IMR-90 (cell line): ENCODE data around the gene TENM4. TPM values are rescaled to one million over a fixed set of nuclear protein-coding genes. Genes with fewer than 3 reads are reported as not detected.

Experiments
- ATAC-seq: fragments of 200-7000 bp; cut with Tn5 transposase; 2 replicates; pipeline ENCODE4 v1.9.1; 2020; ENCODE audit warnings: low read depth, mild to moderate bottlenecking, moderate library complexity
- BruUV-seq: library from RNA; stranded (reverse); fragments of 400-500 nt; replicated peaks from 2 replicates; lab custom pipeline; 2021; lab: Mats Ljungman, UMichigan
- CTCF ChIA-PET: fragments of 300-600 bp; formaldehyde crosslinking; extraction: SDS; loops from one replicate; lab custom pipeline; 2021; ENCODE audit warnings: antibody characterized with exemption; lab: Yijun Ruan, JAX
- POLR2A ChIA-PET: fragments of 300-600 bp; sonication (Branson Sonifier 250); formaldehyde crosslinking; loops from one replicate; lab custom pipeline; 2022; ENCODE audit warnings: antibody characterized with exemption; ENCODE audit not compliant: unreplicated experiment; lab: Charles Lee
- DNase-seq: peaks from one replicate; pipeline ENCODE4 v3.0.0; 2013
- H2AFZ ChIP-seq: replicated peaks from 2 replicates; pipeline ENCODE3; 2013; ENCODE audit warnings: low read length, mild to moderate bottlenecking; ENCODE audit not compliant: poor library complexity
- H2AK5ac ChIP-seq: 2 replicates; pipeline ENCODE4 v1.6.1; 2013; ENCODE audit warnings: low read depth, low read length, inconsistent platforms
- H2AK9ac ChIP-seq: replicated peaks from 2 replicates; pipeline ENCODE3; 2013; ENCODE audit warnings: mild to moderate bottlenecking, low read depth, low read length, moderate library complexity; ENCODE audit not compliant: poor library complexity
- H2BK120ac ChIP-seq: 2 replicates; pipeline ENCODE4 v1.6.1; 2013; ENCODE audit warnings: low read depth, low read length, inconsistent platforms
- H2BK15ac ChIP-seq: 3 replicates; pipeline ENCODE4 v1.6.1; 2013; ENCODE audit warnings: low read depth, low read length, inconsistent platforms
- H2BK20ac ChIP-seq: 2 replicates; pipeline ENCODE4 v1.6.1; 2013; ENCODE audit warnings: low read depth, mild to moderate bottlenecking, inconsistent platforms, low read length, moderate library complexity
- H2BK5ac ChIP-seq: 2 replicates; pipeline ENCODE4 v1.6.1; 2013; ENCODE audit warnings: mild to moderate bottlenecking, low read depth, low read length, inconsistent platforms; ENCODE audit not compliant: poor library complexity, severe bottlenecking
- H3K14ac ChIP-seq: replicated peaks from 2 replicates; pipeline ENCODE4 v1.6.1; 2013; ENCODE audit warnings: low read depth, low read length, inconsistent platforms
- H3K18ac ChIP-seq: 2 replicates; pipeline ENCODE4 v1.6.1; 2013; ENCODE audit warnings: low read depth, low read length, control low read depth
- H3K23ac ChIP-seq: 2 replicates; pipeline ENCODE4 v1.6.1; 2013; ENCODE audit warnings: low read depth, low read length, inconsistent platforms
- H3K27ac ChIP-seq: 2 replicates; pipeline ENCODE4 v1.5.1; 2013; ENCODE audit warnings: mild to moderate bottlenecking, control low read depth, low read length; ENCODE audit not compliant: insufficient read depth
- H3K27me3 ChIP-seq: 2 replicates; pipeline ENCODE4 v1.6.1; 2013; ENCODE audit warnings: low read length; ENCODE audit not compliant: control insufficient read depth, insufficient read depth
- H3K36me3 ChIP-seq: 2 replicates; pipeline ENCODE4 v1.6.1; 2013; ENCODE audit warnings: low read length, mixed read lengths; ENCODE audit not compliant: control insufficient read depth, insufficient read depth
- H3K4ac ChIP-seq: 2 replicates; pipeline ENCODE4 v1.6.1; 2013; ENCODE audit warnings: low read depth, low read length, inconsistent platforms
- H3K4me1 ChIP-seq: 2 replicates; pipeline ENCODE4 v1.6.1; 2013; ENCODE audit warnings: low read length, mixed read lengths; ENCODE audit not compliant: control insufficient read depth, insufficient read depth
- H3K4me2 ChIP-seq: 2 replicates; pipeline ENCODE4 v1.6.1; 2013; ENCODE audit warnings: low read depth, mild to moderate bottlenecking, control low read depth, low read length, moderate library complexity
- H3K4me3 ChIP-seq: 2 replicates; pipeline ENCODE4 v1.5.1; 2013; ENCODE audit warnings: low read depth, mild to moderate bottlenecking, control low read depth, low read length, moderate library complexity; ENCODE audit not compliant: insufficient read depth
- H3K56ac ChIP-seq: 2 replicates; pipeline ENCODE4 v1.6.1; 2013; ENCODE audit warnings: low read length, inconsistent platforms; ENCODE audit not compliant: insufficient read depth; ENCODE audit errors: extremely low read depth
- H3K79me1 ChIP-seq, 2 experiments: 2 replicates each; pipeline ENCODE4 v1.6.1; 2013; ENCODE audit warnings: low read length in 2 of 2, inconsistent platforms in 1 of 2, low read depth in 1 of 2
- H3K9ac ChIP-seq: 2 replicates; pipeline ENCODE4 v1.6.1; 2013; ENCODE audit warnings: low read depth, low read length, control low read depth
- H3K9me1 ChIP-seq: 2 replicates; pipeline ENCODE4 v1.6.1; 2013; ENCODE audit warnings: low read length, inconsistent platforms; ENCODE audit not compliant: insufficient read depth
- H3K9me3 ChIP-seq: 2 replicates; pipeline ENCODE4 v1.6.1; 2013; ENCODE audit warnings: low read length; ENCODE audit not compliant: control insufficient read depth, insufficient read depth
- H4K20me1 ChIP-seq: 2 replicates; pipeline ENCODE4 v1.6.1; 2013; ENCODE audit warnings: low read length, inconsistent platforms; ENCODE audit not compliant: insufficient read depth
- H4K5ac ChIP-seq: 2 replicates; pipeline ENCODE4 v1.6.1; 2013; ENCODE audit warnings: mild to moderate bottlenecking, low read depth, low read length, control low read depth
- H4K8ac ChIP-seq, 2 experiments: 2 replicates each; pipeline ENCODE4 v1.6.1; 2013; ENCODE audit warnings: low read depth in 2 of 2, low read length in 2 of 2, control low read depth in 1 of 2, inconsistent platforms in 1 of 2
- H4K91ac ChIP-seq: 2 replicates; pipeline ENCODE4 v1.6.1; 2013; ENCODE audit warnings: low read depth, low read length, inconsistent platforms; ENCODE audit not compliant: insufficient read depth
- CEBPB ChIP-seq: IDR thresholded peaks from 2 replicates; pipeline ENCODE4 v1.6.1; 2012; ENCODE audit warnings: low read depth, low read length, improper control_type of control experiment
- ELK1 ChIP-seq: fragments of 150-350 bp; IDR thresholded peaks from 2 replicates; pipeline ENCODE4 v1.6.1; 2016; ENCODE audit warnings: low read depth, mild to moderate bottlenecking, low read length, moderate library complexity, borderline replicate concordance
- FOS ChIP-seq: fragments of 150-350 bp; IDR thresholded peaks from 2 replicates; pipeline ENCODE4 v1.6.1; 2016; ENCODE audit warnings: low read depth, low read length
- MXI1 ChIP-seq: IDR thresholded peaks from 2 replicates; pipeline ENCODE4 v1.6.1; 2012; ENCODE audit warnings: low read depth, mild to moderate bottlenecking, low read length, moderate library complexity, borderline replicate concordance
- NFE2L2 ChIP-seq: fragments of 150-350 bp; IDR thresholded peaks from 2 replicates; pipeline ENCODE4 v1.6.1; 2016; ENCODE audit warnings: low read depth, mild to moderate bottlenecking, low read length
- POLR2A ChIP-seq: IDR thresholded peaks from 2 replicates; pipeline ENCODE4 v1.6.1; 2012; ENCODE audit warnings: mild to moderate bottlenecking, low read depth, low read length
- RCOR1 ChIP-seq: IDR thresholded peaks from 2 replicates; pipeline ENCODE4 v1.6.1; 2012; ENCODE audit warnings: mild to moderate bottlenecking, low read length, improper control_type of control experiment; ENCODE audit not compliant: insufficient replicate concordance
- RFX5 ChIP-seq: IDR thresholded peaks from 2 replicates; pipeline ENCODE4 v1.8.0; 2012; ENCODE audit warnings: low read depth, mild to moderate bottlenecking, low read length, moderate library complexity
- SMC3 ChIP-seq: fragments of 150-350 bp; IDR thresholded peaks from 2 replicates; pipeline ENCODE4 v1.6.1; 2016; ENCODE audit warnings: low read depth, mild to moderate bottlenecking, antibody characterized with exemption, low read length, moderate library complexity
- WGBS, 2 experiments: methylation state at CpG; one replicate each; pipeline versions ENCODE4 v1.1.5 to v1.1.7; 2013; ENCODE audit warnings: missing lambda C conversion rate in 2 of 2; ENCODE audit not compliant: insufficient read length in 1 of 2; ENCODE audit errors: extremely low coverage in 2 of 2; 5-methylcytosine and 5-hydroxymethylcytosine counted together
- dilution Hi-C: fragments of 300-500 bp; cut with HindIII; formaldehyde crosslinking; loops from one replicate; pipeline ENCODE4 v1.14.3; 2018; ENCODE audit warnings: low sequenced_read_pairs; ENCODE audit not compliant: unreplicated experiment
- in situ Hi-C: fragments of 300-500 bp; cut with MboI; formaldehyde crosslinking; loops from 3 replicates; pipeline ENCODE4 v1.14.3; 2019; ENCODE audit warnings: low sequenced_read_pairs, inconsistent platforms, mixed read lengths
- intact Hi-C: fragments of 100-400 bp; cut with micrococcal nuclease; formaldehyde crosslinking; loops from 2 replicates; pipeline ENCODE4 v1.10.0; 2022
- polyA plus RNA-seq, 3 experiments: library from polyadenylated mRNA; depleted of rRNA; stranded (reverse); fragments of >200 nt; gene quantifications; 2 replicates each; pipeline ENCODE4 v1.2.3, GENCODE V29; 2012; ENCODE audit warnings: low replicate concordance in 1 of 3
- total RNA-seq: library from RNA; depleted of rRNA; stranded (reverse); fragments of >200 nt; gene quantifications from 2 replicates; pipeline ENCODE4 v1.2.3, GENCODE V29; 2012

TENM4 gene
- total and polyA plus RNA-seq, 2 of the 4 experiments (the other 2 are of a cell fraction): 7.4 to 9.0 TPM

- Histone ChIP-seq H3K56ac (no peak overlapping the region), H3K14ac (no peak overlapping the region), H3K4ac (no peak overlapping the region), H3K27ac (no peak overlapping the region), H3K4me2 (no peak overlapping the region), H3K79me1 (no peaks in the 10 kb centered on the region), H3K9me3 (no peaks in the 10 kb centered on the region), H3K4me3 (no peak overlapping the region), H3K4me1 (peaks cover 3% of the 10 kb centered on the region; the same call in 1 of the 2 replicates), H2AK5ac (no peak overlapping the region), H2BK5ac (no peak overlapping the region), H4K20me1 (no peaks in the 10 kb centered on the region), H3K23ac (no peak overlapping the region), H3K36me3 (no peaks in the 10 kb centered on the region), H3K9me1 (peaks cover 3% of the 10 kb centered on the region), H2BK120ac (no peak overlapping the region), H2BK20ac (no peak overlapping the region), H4K8ac (no peak overlapping the region), H3K27me3 (no peaks in the 10 kb centered on the region), H2BK15ac (no peak overlapping the region), H4K91ac (no peak overlapping the region), H3K18ac (no peak overlapping the region), H2AK9ac (no peak overlapping the region), H2AFZ (no peak overlapping the region), H4K5ac (no peak overlapping the region), H3K9ac (no peak overlapping the region)
- dilution Hi-C loops (no loop called here), in situ Hi-C loops (no loop called here), intact Hi-C loops (no loop called here)
- CTCF ChIA-PET: no interaction called here
- no peak for TF ChIP-seq POLR2A
- no peak for TF ChIP-seq MXI1
- TF ChIP-seq NFE2L2: no peak
- TF ChIP-seq RCOR1: no peak
- TF ChIP-seq SMC3: no peak
- no peak for TF ChIP-seq RFX5
- TF ChIP-seq ELK1: no peak
- no peak for TF ChIP-seq FOS
- no peak for TF ChIP-seq CEBPB
- ATAC-seq (peak; percentile 45; the same call in 1 of the 2 replicates), DNase-seq (no peak)
- 54% methylated on average over 2 of the region's 4 CpGs; no CpG with 5 or more reads in 1 of the 2 experiments for WGBS, 2 experiments
- POLR2A ChIA-PET: no interaction called here
- BruUV-seq: no TSS peak
Observed at GRCh38 chr11:79258576-79258975, 182.3 kb downstream of the TENM4 start.
